ENCODE results near the gene NAV2.

Gene NAV2

GRCh38 chr11:20163783-20164481 is 451.3 kb downstream of the NAV2 start:
- DNase-seq = no peak

Data from NCI-H1930 (cell line).